Measurements from ENCODE around the gene AZI2. TPM values are rescaled to one million over a fixed set of nuclear protein-coding genes. Genes with fewer than 3 reads are reported as not detected.
A peak's percentile ranks its signal among the peaks of the same experiment; 100 is the strongest.

Gene AZI2
- total and polyA plus RNA-seq, 2 experiments from 2014 or later = 45.4 to 55.3 TPM

GRCh38 chr3:28286595-28286994 lies 62.0 kb downstream of the AZI2 start:
- Histone ChIP-seq H3K9me3 (ENCODE audit: low read depth) (no peaks in the 10 kb centered on the region), H3K36me3 (replicated peaks; ENCODE audit: insufficient read depth, low read depth) (no peaks in the 10 kb centered on the region), H3K27me3 (no peaks in the 10 kb centered on the region), H3K4me2 (no peak overlapping the region), H2AFZ (no peak overlapping the region), H4K20me1 (ENCODE audit: insufficient read depth, poor library complexity, severe bottlenecking) (no peaks in the 10 kb centered on the region), H3K79me2 (no peaks in the 10 kb centered on the region), H3K27ac (no peak overlapping the region), H3K4me3 (no peak overlapping the region), H3K9me2 (replicated peaks; ENCODE audit: insufficient read depth) (no peaks in the 10 kb centered on the region), H3K4me1 (ENCODE audit: insufficient read depth) (no peaks in the 10 kb centered on the region)
- DNase-seq (ENCODE audit: low spot score) = peak; percentile 47
- TF ChIP-seq CTCF (IDR thresholded peaks at IDR 0.05; ENCODE audit: poor library complexity) (peak; percentile 66), EZH2phosphoT487 (IDR thresholded peaks at IDR 0.05; ENCODE audit: low read depth, severe bottlenecking, unreplicated experiment) (no peak), EZH2 (IDR thresholded peaks at IDR 0.05; ENCODE audit: borderline replicate concordance) (no peak)

DNA sequence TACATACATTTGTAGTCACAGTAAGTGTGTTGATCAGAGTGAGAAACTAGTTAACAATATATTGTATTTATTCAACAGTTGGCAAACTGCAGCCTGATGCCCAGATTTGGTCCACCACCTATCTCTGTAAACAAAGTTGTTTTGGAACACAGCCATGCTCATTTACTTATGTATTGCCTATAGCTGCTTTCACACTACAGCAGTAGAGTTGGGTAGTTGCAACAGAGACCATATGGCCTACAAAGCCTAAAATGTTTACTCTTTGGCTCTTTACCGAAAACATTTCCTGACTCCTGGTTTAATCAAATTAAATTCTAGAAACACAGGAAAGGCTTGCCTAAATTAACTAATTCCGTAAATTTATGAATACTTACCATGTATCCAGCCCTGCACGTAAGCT lies 67.8 kb downstream of the AZI2 start:
- DNase-seq (ENCODE audit: low spot score) = no peak
- no peaks in the 10 kb centered on the region for H4K20me1 ChIP-seq (ENCODE audit: insufficient read depth, poor library complexity, severe bottlenecking)

GRCh38 chr3:28279770-28280169 lies 68.9 kb downstream of the AZI2 start:
- H3K36me3 ChIP-seq (replicated peaks; ENCODE audit: insufficient read depth, low read depth) = no peaks in the 10 kb centered on the region
- H3K27me3 ChIP-seq = no peaks in the 10 kb centered on the region
- no peaks in the 10 kb centered on the region for H3K9me3 ChIP-seq (ENCODE audit: low read depth)
- H3K4me2 ChIP-seq = no peak overlapping the region
- H3K79me2 ChIP-seq = no peaks in the 10 kb centered on the region
- no peak overlapping the region for H2AFZ ChIP-seq
- no peak overlapping the region for H3K4me3 ChIP-seq
- no peak overlapping the region for H3K27ac ChIP-seq
- TF ChIP-seq CTCF (IDR thresholded peaks at IDR 0.05; ENCODE audit: poor library complexity) = no peak
- no peak for TF ChIP-seq EZH2phosphoT487 (IDR thresholded peaks at IDR 0.05; ENCODE audit: low read depth, severe bottlenecking, unreplicated experiment)
- no peak for TF ChIP-seq EZH2 (IDR thresholded peaks at IDR 0.05; ENCODE audit: borderline replicate concordance)
- DNase-seq (ENCODE audit: low spot score) = no peak
- H4K20me1 ChIP-seq (ENCODE audit: insufficient read depth, poor library complexity, severe bottlenecking) = no peaks in the 10 kb centered on the region
- WGBS (ENCODE audit: low lambda C conversion rate, missing lambda C conversion rate) = 80% methylated on average over 4 of the region's 4 CpGs
- H3K4me1 ChIP-seq (ENCODE audit: insufficient read depth) = no peaks in the 10 kb centered on the region
- no peaks in the 10 kb centered on the region for H3K9me2 ChIP-seq (replicated peaks; ENCODE audit: insufficient read depth)

More for the DNA sequence above, 67.8 kb downstream of the AZI2 start:
- 84% methylated on average over 3 of the region's 3 CpGs for WGBS (ENCODE audit: low lambda C conversion rate, missing lambda C conversion rate)
- no peak overlapping the region for H3K4me3 ChIP-seq
- H3K9me2 ChIP-seq (replicated peaks; ENCODE audit: insufficient read depth) = no peaks in the 10 kb centered on the region
- no peaks in the 10 kb centered on the region for H3K36me3 ChIP-seq (replicated peaks; ENCODE audit: insufficient read depth, low read depth)
- no peak overlapping the region for H3K4me2 ChIP-seq
- no peak overlapping the region for H3K27ac ChIP-seq
- H3K4me1 ChIP-seq (ENCODE audit: insufficient read depth) = no peaks in the 10 kb centered on the region
- no peaks in the 10 kb centered on the region for H3K9me3 ChIP-seq (ENCODE audit: low read depth)
- TF ChIP-seq CTCF (IDR thresholded peaks at IDR 0.05; ENCODE audit: poor library complexity) (no peak), EZH2 (IDR thresholded peaks at IDR 0.05; ENCODE audit: borderline replicate concordance) (no peak), EZH2phosphoT487 (IDR thresholded peaks at IDR 0.05; ENCODE audit: low read depth, severe bottlenecking, unreplicated experiment) (no peak)
- H3K79me2 ChIP-seq = no peaks in the 10 kb centered on the region
- H2AFZ ChIP-seq = no peak overlapping the region
- H3K27me3 ChIP-seq = no peaks in the 10 kb centered on the region

- no peaks in the 10 kb centered on the region for H3K79me2 ChIP-seq
- no peak for DNase-seq (ENCODE audit: low spot score)
- H3K27ac ChIP-seq = no peak overlapping the region
- WGBS (ENCODE audit: low lambda C conversion rate, missing lambda C conversion rate) = 94% methylated on average over 2 of the region's 2 CpGs
- H3K36me3 ChIP-seq (replicated peaks; ENCODE audit: insufficient read depth, low read depth) = no peaks in the 10 kb centered on the region
- H3K9me2 ChIP-seq (replicated peaks; ENCODE audit: insufficient read depth) = no peaks in the 10 kb centered on the region
- H4K20me1 ChIP-seq (ENCODE audit: insufficient read depth, poor library complexity, severe bottlenecking) = no peaks in the 10 kb centered on the region
- H3K9me3 ChIP-seq (ENCODE audit: low read depth) = peaks cover under 1% of the 10 kb centered on the region
- no peak overlapping the region for H2AFZ ChIP-seq
- no peak overlapping the region for H3K4me2 ChIP-seq
- H3K27me3 ChIP-seq = no peaks in the 10 kb centered on the region
- TF ChIP-seq EZH2phosphoT487 (IDR thresholded peaks at IDR 0.05; ENCODE audit: low read depth, severe bottlenecking, unreplicated experiment) (no peak), EZH2 (IDR thresholded peaks at IDR 0.05; ENCODE audit: borderline replicate concordance) (no peak), CTCF (IDR thresholded peaks at IDR 0.05; ENCODE audit: poor library complexity) (no peak)
- no peaks in the 10 kb centered on the region for H3K4me1 ChIP-seq (ENCODE audit: insufficient read depth)
- H3K4me3 ChIP-seq = no peak overlapping the region
Measured at GRCh38 chr3:28278918-28279317, 69.7 kb downstream of the AZI2 start.
